ENCODE measurements around the gene PISD.

The PISD gene

GRCh38 chr22:31621507-31622124, 40.4 kb downstream of the PISD start:
- Histone ChIP-seq H3K36me3 (ENCODE audit: control insufficient read depth in 2 of 2, insufficient read depth in 1 of 2, low read length in 2 of 2) (peaks cover 0 to 70% of the 10 kb centered on the region in 2 experiments; a peak in 2 of 3 replicates), H3K27ac (ENCODE audit: extremely low read depth, low read depth, low read length) (no peak overlapping the region), H3K4me3 (ENCODE audit: low read depth, low read length) (no peak overlapping the region), H3K9me3 (ENCODE audit: control insufficient read depth, insufficient read depth, low read depth, low read length) (no peaks in the 10 kb centered on the region), H3K4me1 (ENCODE audit: control insufficient read depth, insufficient read depth, low read length) (no peaks in the 10 kb centered on the region)
- CTCF ChIA-PET = interaction anchor here (2.2 kb wide), 1 partner anchor 60 kb away, joined by 6 read pairs; no protein-coding TSS in a partner anchor
- peak; percentile 62 for TF ChIP-seq ZIC2 (tag by site-specific recombination; IDR thresholded peaks at IDR 0.05)
- no peak for TF ChIP-seq ZNF600 (tag by site-specific recombination; IDR thresholded peaks at IDR 0.05)
- POLR2A ChIA-PET = no interaction called here

- Histone ChIP-seq H3K27ac (ENCODE audit: extremely low read depth, low read depth, low read length) (peak overlapping the region; percentile 9; the same call in 1 of the 2 replicates), H3K36me3 (ENCODE audit: control insufficient read depth in 2 of 2, insufficient read depth in 1 of 2, low read length in 2 of 2) (peaks cover 0 to 70% of the 10 kb centered on the region in 2 experiments; a peak in 2 of 3 replicates), H3K9me3 (ENCODE audit: control insufficient read depth, insufficient read depth, low read depth, low read length) (no peaks in the 10 kb centered on the region), H3K4me3 (ENCODE audit: low read depth, low read length) (no peak overlapping the region), H3K4me1 (ENCODE audit: control insufficient read depth, insufficient read depth, low read length) (no peaks in the 10 kb centered on the region)
- CTCF ChIA-PET = interaction anchor here (2.2 kb wide), 1 partner anchor 60 kb away, joined by 6 read pairs; no protein-coding TSS in a partner anchor
- TF ChIP-seq GLIS2 (tag by site-specific recombination; IDR thresholded peaks at IDR 0.05) (0 out of 2 replicates have a peak, but pooled peaks have one; percentile 34), ZSCAN30 (tag by site-specific recombination; IDR thresholded peaks at IDR 0.05) (no peak)
- POLR2A ChIA-PET = interaction anchor here (2.0 kb wide), 1 partner anchor 10 kb away, joined by 8 read pairs; no protein-coding TSS in a partner anchor
Measured at GRCh38 chr22:31620756-31621480, 41.1 kb downstream of the PISD start.

DNA sequence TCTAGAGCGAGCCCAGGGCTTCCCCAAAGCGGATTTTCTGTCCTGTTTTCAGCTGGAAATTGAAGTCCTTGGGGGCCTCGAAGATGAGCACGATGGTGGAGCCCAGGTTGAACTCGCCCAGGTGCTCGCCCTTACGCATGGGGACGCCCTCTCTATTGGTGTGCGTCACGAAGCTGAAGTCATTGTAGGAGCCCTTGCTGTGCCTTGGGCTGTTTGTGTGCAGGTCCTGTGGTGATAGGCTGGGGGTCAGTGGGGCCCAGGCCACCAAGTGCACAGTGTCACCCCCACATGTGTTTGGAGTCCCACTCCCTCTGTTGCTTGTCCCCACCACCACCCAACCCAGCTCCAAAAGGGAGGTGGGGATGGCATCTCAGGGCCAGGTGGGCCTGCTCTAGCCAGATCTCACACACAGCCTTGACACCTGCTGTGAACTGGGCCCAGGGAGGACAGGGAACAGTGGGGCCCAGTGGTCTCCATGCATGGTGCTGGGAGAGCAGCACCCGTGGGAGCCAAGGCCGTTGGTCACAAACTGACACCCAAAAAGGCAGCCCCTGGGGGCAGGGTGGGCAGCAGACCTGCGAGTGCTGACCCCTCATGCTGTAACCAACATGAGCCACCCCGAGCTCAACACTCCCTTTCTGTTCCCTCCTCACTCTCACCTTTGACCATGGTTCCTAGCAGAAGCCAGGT, 42.3 kb downstream of the PISD start:
- 0 out of 2 replicates have a peak overlapping the region, but pooled peaks have one; percentile 2 for H3K27ac ChIP-seq (ENCODE audit: extremely low read depth, low read depth, low read length)
- H3K36me3 ChIP-seq (ENCODE audit: control insufficient read depth in 2 of 2, insufficient read depth in 1 of 2, low read length in 2 of 2) = peaks cover 0 to 70% of the 10 kb centered on the region in 2 experiments; a peak in 2 of 3 replicates
- H3K4me3 ChIP-seq (ENCODE audit: low read depth, low read length) = no peak overlapping the region
- H3K4me1 ChIP-seq (ENCODE audit: control insufficient read depth, insufficient read depth, low read length) = no peaks in the 10 kb centered on the region
- ChIA-PET POLR2A (interaction anchor here (2.0 kb wide), 1 partner anchor 11 kb away, joined by 8 read pairs; no protein-coding TSS in a partner anchor), CTCF (interaction anchor here (0.5 to 2.2 kb wide), 3 partner anchors 59 to 337 kb away, joined by 3 to 6 read pairs (median 3); no protein-coding TSS in a partner anchor)
- no peaks in the 10 kb centered on the region for H3K9me3 ChIP-seq (ENCODE audit: control insufficient read depth, insufficient read depth, low read depth, low read length)
- TF ChIP-seq ZNF830 (tag by site-specific recombination; IDR thresholded peaks at IDR 0.05; ENCODE audit: low read depth) (no peak), GLIS2 (tag by site-specific recombination; IDR thresholded peaks at IDR 0.05) (peak; percentile 34; the same call in 1 of the 2 replicates), ZFP69B (tag by site-specific recombination; IDR thresholded peaks at IDR 0.05) (0 out of 2 replicates have a peak, but pooled peaks have one; percentile 34)

- H3K4me1 ChIP-seq (ENCODE audit: control insufficient read depth, insufficient read depth, low read length) = no peaks in the 10 kb centered on the region
- POLR2A ChIA-PET = interaction anchor here (0.6 to 1.9 kb wide), 2 partner anchors 12 to 31 kb away, joined by 3 to 9 read pairs; no protein-coding TSS in a partner anchor
- CTCF ChIA-PET = interaction anchor here (1.0 kb wide), 1 partner anchor 338 kb away, joined by 3 read pairs; no protein-coding TSS in a partner anchor
- TF ChIP-seq ZNF830 (tag by site-specific recombination; IDR thresholded peaks at IDR 0.05; ENCODE audit: low read depth) (no peak), ZNF366 (tag by site-specific recombination; conservative IDR thresholded peaks at IDR 0.05) (peak; percentile 34; the same call in 1 of the 2 replicates), ZBTB17 (tag by site-specific recombination; IDR thresholded peaks at IDR 0.05) (peak; percentile 90)
- H3K9me3 ChIP-seq (ENCODE audit: control insufficient read depth, insufficient read depth, low read depth, low read length) = no peaks in the 10 kb centered on the region
- H3K36me3 ChIP-seq (ENCODE audit: control insufficient read depth in 2 of 2, insufficient read depth in 1 of 2, low read length in 2 of 2) = peaks cover 0 to 71% of the 10 kb centered on the region in 2 experiments; a peak in 2 of 3 replicates
- no peak overlapping the region for H3K27ac ChIP-seq (ENCODE audit: extremely low read depth, low read depth, low read length)
- no peak overlapping the region for H3K4me3 ChIP-seq (ENCODE audit: low read depth, low read length)
Measured at GRCh38 chr22:31618471-31619176, 43.4 kb downstream of the PISD start.

- ChIA-PET POLR2A (interaction anchor here (0.6 to 1.9 kb wide), 2 partner anchors 12 to 32 kb away, joined by 3 to 9 read pairs; no protein-coding TSS in a partner anchor), CTCF (no interaction called here)
- Histone ChIP-seq H3K4me1 (ENCODE audit: control insufficient read depth, insufficient read depth, low read length) (no peaks in the 10 kb centered on the region), H3K27ac (ENCODE audit: extremely low read depth, low read depth, low read length) (no peak overlapping the region), H3K9me3 (ENCODE audit: control insufficient read depth, insufficient read depth, low read depth, low read length) (no peaks in the 10 kb centered on the region), H3K4me3 (ENCODE audit: low read depth, low read length) (no peak overlapping the region), H3K36me3 (ENCODE audit: control insufficient read depth in 2 of 2, insufficient read depth in 1 of 2, low read length in 2 of 2) (peaks cover 0 to 68% of the 10 kb centered on the region in 2 experiments; a peak in 2 of 3 replicates)
- no peak for TF ChIP-seq OSR2 (tag by site-specific recombination; IDR thresholded peaks at IDR 0.05)
- TF ChIP-seq ZNF610 (tag by site-specific recombination; IDR thresholded peaks at IDR 0.05; ENCODE audit: borderline replicate concordance) = no peak
- no peak for TF ChIP-seq ZNF26 (tag by site-specific recombination; IDR thresholded peaks at IDR 0.05)
- TF ChIP-seq ZNF830 (tag by site-specific recombination; IDR thresholded peaks at IDR 0.05; ENCODE audit: low read depth) = no peak
- no peak for TF ChIP-seq ZFP37 (tag by site-specific recombination; IDR thresholded peaks at IDR 0.05)
- TF ChIP-seq ZNF23 (tag by site-specific recombination; IDR thresholded peaks at IDR 0.05; ENCODE audit: borderline replicate concordance) = no peak
- no peak for TF ChIP-seq ZFHX2 (tag by site-specific recombination; conservative IDR thresholded peaks at IDR 0.05)
- TF ChIP-seq ZNF140 (tag by site-specific recombination; IDR thresholded peaks at IDR 0.05) = no peak
- no peak for TF ChIP-seq ZNF548 (tag by site-specific recombination; IDR thresholded peaks at IDR 0.05)
- TF ChIP-seq, protein P1, sequence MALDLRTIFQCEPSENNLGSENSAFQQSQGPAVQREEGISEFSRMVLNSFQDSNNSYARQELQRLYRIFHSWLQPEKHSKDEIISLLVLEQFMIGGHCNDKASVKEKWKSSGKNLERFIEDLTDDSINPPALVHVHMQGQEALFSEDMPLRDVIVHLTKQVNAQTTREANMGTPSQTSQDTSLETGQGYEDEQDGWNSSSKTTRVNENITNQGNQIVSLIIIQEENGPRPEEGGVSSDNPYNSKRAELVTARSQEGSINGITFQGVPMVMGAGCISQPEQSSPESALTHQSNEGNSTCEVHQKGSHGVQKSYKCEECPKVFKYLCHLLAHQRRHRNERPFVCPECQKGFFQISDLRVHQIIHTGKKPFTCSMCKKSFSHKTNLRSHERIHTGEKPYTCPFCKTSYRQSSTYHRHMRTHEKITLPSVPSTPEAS (tag by site-specific recombination; IDR thresholded peaks at IDR 0.05) = no peak
Measured at GRCh38 chr22:31618057-31618456, 44.0 kb downstream of the PISD start.
